Neural cell (in vitro differentiated cells): ENCODE measurements around the gene KCNIP3.

Experiments used
- CTCF ChIP-seq: fragments of 450-650 bp; IDR thresholded peaks from 2 replicates; pipeline ENCODE4 v1.5.1; 2014; ENCODE audit warnings: antibody characterized with exemption, mild to moderate bottlenecking, moderate library complexity; ENCODE audit not compliant: poor library complexity, severe bottlenecking
- EZH2 ChIP-seq: fragments of 200-600, 300-800 bp; shearing (Covaris generic), sonication (generic); IDR thresholded peaks from 2 replicates; pipeline ENCODE4 v1.6.1; 2014; ENCODE audit warnings: antibody characterized with exemption, low read length, borderline replicate concordance, mild to moderate bottlenecking; ENCODE audit not compliant: insufficient read depth, poor library complexity, severe bottlenecking

- TF ChIP-seq CTCF: no peak
- no peak for TF ChIP-seq EZH2
These were observed 90.2 kb downstream of the KCNIP3 start for GRCh38 chr2:95387358-95387757.
